ENCODE data around the gene TM2D3. TPM values are rescaled to one million over a fixed set of nuclear protein-coding genes. Genes with fewer than 3 reads are reported as not detected.

Gene TM2D3
- total RNA-seq, 1 experiment from 2014 or later: 34.9 TPM

DNA sequence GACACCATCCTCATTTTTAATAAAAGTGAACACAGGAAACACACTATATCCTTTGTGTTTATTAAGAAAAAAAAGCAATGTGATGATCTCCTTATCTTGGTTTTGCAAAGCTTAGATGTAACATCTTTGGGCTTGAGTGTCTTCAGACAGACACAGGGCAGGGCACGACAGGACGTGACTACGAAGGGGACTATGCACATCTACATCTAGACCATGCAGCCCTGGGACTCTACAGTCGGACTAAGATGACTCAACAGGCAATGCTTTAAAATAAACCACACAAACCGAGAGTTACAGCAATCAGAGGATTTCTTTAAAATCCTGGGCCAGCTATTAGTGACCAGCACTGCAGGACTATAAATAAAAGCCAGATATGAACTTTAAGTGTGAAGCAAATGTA is 22.8 kb upstream of the TM2D3 start:
- DNase-seq: no peak
- H4K20me1 ChIP-seq (ENCODE audit: control insufficient read depth, insufficient read depth, insufficient read length): no peaks in the 10 kb centered on the region
- no peak overlapping the region for H3K27ac ChIP-seq (ENCODE audit: insufficient read length, low read depth, low read length)
- Mint-ChIP-seq H3K4me3 (no peak overlapping the region), H3K4me1 (peaks cover 6 to 7% of the 10 kb centered on the region in 2 experiments), H3K27ac (no peak overlapping the region), H3K27me3 (ENCODE audit: low read depth) (no peaks in the 10 kb centered on the region), H3K36me3 (ENCODE audit: insufficient read depth in 1 of 3, low read depth in 3 of 3) (peaks cover 0 to 32% (median 0%) of the 10 kb centered on the region in 3 experiments; a peak in 4 of 7 replicates), H3K9me3 (no peaks in the 10 kb centered on the region)
- no peak overlapping the region for H2BK120ac ChIP-seq (ENCODE audit: low read depth, low read length, poor library complexity, severe bottlenecking)
- no peak overlapping the region for H3K18ac ChIP-seq (ENCODE audit: insufficient read length, low read depth, low read length)
- no peak overlapping the region for H3K4ac ChIP-seq (ENCODE audit: low read depth, low read length)
- no peak overlapping the region for H4K5ac ChIP-seq (ENCODE audit: insufficient read length, low read depth, low read length)
- H3K23me2 ChIP-seq (ENCODE audit: insufficient read length, low read depth, low read length, poor library complexity, severe bottlenecking): no peaks in the 10 kb centered on the region
- H3K4me1 ChIP-seq (ENCODE audit: insufficient read depth, low read length): no peaks in the 10 kb centered on the region
- no peaks in the 10 kb centered on the region for H3K9me3 ChIP-seq (ENCODE audit: control insufficient read depth, low read depth, low read length)
- no peaks in the 10 kb centered on the region for H3K79me2 ChIP-seq (ENCODE audit: insufficient read depth, low read length)
- H4K91ac ChIP-seq (ENCODE audit: insufficient read length, low read depth, low read length): no peak overlapping the region
- no peak overlapping the region for H3K4me2 ChIP-seq (ENCODE audit: insufficient read depth, insufficient read length, low read length)
- H2BK12ac ChIP-seq (ENCODE audit: insufficient read length, low read depth, low read length): no peak overlapping the region
- no peak overlapping the region for H3K9ac ChIP-seq (ENCODE audit: extremely low read depth, insufficient read length, low read length)
- no CpG with 5 or more reads among the region's 5 CpGs for whole genome bisulfite sequencing (ENCODE audit: extremely low coverage, insufficient read length, low lambda C conversion rate)
- no peak overlapping the region for H3T11ph ChIP-seq (ENCODE audit: low read length)
- no peak overlapping the region for H3K23ac ChIP-seq (ENCODE audit: insufficient read length, low read depth, low read length)
- H3K27me3 ChIP-seq (ENCODE audit: insufficient read depth, low read length): no peaks in the 10 kb centered on the region
- H2BK5ac ChIP-seq (ENCODE audit: insufficient read length, low read length): no peak overlapping the region
- no peaks in the 10 kb centered on the region for H3K79me1 ChIP-seq (ENCODE audit: insufficient read depth, low read depth, low read length, poor library complexity, severe bottlenecking)
- no peak overlapping the region for H4K8ac ChIP-seq (replicated peaks; ENCODE audit: insufficient read length, low read depth, low read length)
- no peak overlapping the region for H2BK20ac ChIP-seq (ENCODE audit: low read depth, low read length, poor library complexity, severe bottlenecking)
- H2AK5ac ChIP-seq (ENCODE audit: insufficient read length, low read length): no peak overlapping the region
- H3K56ac ChIP-seq (ENCODE audit: insufficient read length, low read depth, low read length): no peak overlapping the region
- H2AFZ ChIP-seq (ENCODE audit: low read length): no peak overlapping the region
- no peak overlapping the region for H2BK15ac ChIP-seq (ENCODE audit: low read depth, low read length)
- TF ChIP-seq CTCF (conservative IDR thresholded peaks at IDR 0.05): no peak
- no peak overlapping the region for H3K14ac ChIP-seq (ENCODE audit: insufficient read depth, low read length)

Measured in H9 (cell line).